GM21825 (cell line): Measurements from ENCODE around the gene CXXC4.

Experiments
- ATAC-seq: cut with Tn5 transposase; IDR thresholded peaks from one replicate; pipeline ENCODE4 v1.9.1; 2021; ENCODE audit warnings: mild to moderate bottlenecking, moderate library complexity; ENCODE audit not compliant: unreplicated experiment

Gene CXXC4

GRCh38 chr4:104494822-104495559, at the start of gene CXXC4:
TSS of gene CXXC4 (minus strand) at chr4:104494894. CDS start at chr4:104491802, 3,092 bp downstream.
- no peak for ATAC-seq

- ATAC-seq, result no peak
These were observed 38.5 kb upstream of the CXXC4 start for GRCh38 chr4:104533156-104533555.

GRCh38 chr4:104532677-104533076, 38.0 kb upstream of the CXXC4 start:
- ATAC-seq, result no peak

- no peak for ATAC-seq
These were observed 36.7 kb upstream of the CXXC4 start for GRCh38 chr4:104531390-104531789.

- ATAC-seq, result no peak
These were observed 35.7 kb upstream of the CXXC4 start for GRCh38 chr4:104530426-104530825.

- ATAC-seq, result no peak
These were observed 29.9 kb upstream of the CXXC4 start for GRCh38 chr4:104524591-104524990.

GRCh38 chr4:104524026-104524425, 29.3 kb upstream of the CXXC4 start:
- ATAC-seq, result no peak

GRCh38 chr4:104519588-104519987, 24.9 kb upstream of the CXXC4 start:
- ATAC-seq, result peak; percentile 93

GRCh38 chr4:104516884-104517283, 22.2 kb upstream of the CXXC4 start:
- ATAC-seq, result no peak

- ATAC-seq, result no peak
These were observed 13.5 kb upstream of the CXXC4 start for GRCh38 chr4:104508224-104508623.

GRCh38 chr4:104507112-104507511, 12.4 kb upstream of the CXXC4 start:
- ATAC-seq, result no peak

GRCh38 chr4:104504536-104504935, 9.8 kb upstream of the CXXC4 start:
- ATAC-seq, result no peak

- no peak for ATAC-seq
These were observed 7.8 kb upstream of the CXXC4 start for GRCh38 chr4:104502471-104502870.

- ATAC-seq, result no peak
These were observed 6.6 kb upstream of the CXXC4 start for GRCh38 chr4:104501290-104501689.

GRCh38 chr4:104500442-104500841, 5.7 kb upstream of the CXXC4 start:
- ATAC-seq, result no peak

- ATAC-seq, result no peak
These were observed 509 bp downstream of the CXXC4 start for GRCh38 chr4:104494185-104494584.

- ATAC-seq, result no peak
These were observed 1.4 kb downstream of the CXXC4 start for GRCh38 chr4:104493081-104493831.

- ATAC-seq, result peak; percentile 28
These were observed 2.4 kb downstream of the CXXC4 start for GRCh38 chr4:104492183-104492771.

GRCh38 chr4:104491481-104492182, 3.1 kb downstream of the CXXC4 start:
- ATAC-seq, result peak; percentile 39

- peak; percentile 36 for ATAC-seq
These were observed 3.8 kb downstream of the CXXC4 start for GRCh38 chr4:104490770-104491480.
